ENCODE data around the gene SCUBE1.

The SCUBE1 gene

GRCh38 chr22:43270949-43271348, 72.2 kb downstream of the SCUBE1 start:
- Histone ChIP-seq H2AFZ (ENCODE audit: low read length) (no peak overlapping the region), H3K9me2 (ENCODE audit: low read depth, low read length) (no peaks in the 10 kb centered on the region), H3K4me1 (ENCODE audit: insufficient read depth, low read length, severe bottlenecking) (no peaks in the 10 kb centered on the region), H3F3A (ENCODE audit: insufficient read depth, low read length) (no peaks in the 10 kb centered on the region), H3K27me3 (ENCODE audit: insufficient read depth, low read length) (no peaks in the 10 kb centered on the region; the same call in 1 of the 2 replicates), H3K36me3 (ENCODE audit: insufficient read depth, low read length) (no peaks in the 10 kb centered on the region), H3K4me3 (ENCODE audit: low read depth, low read length, poor library complexity, severe bottlenecking) (no peak overlapping the region), H4K20me1 (ENCODE audit: insufficient read depth, low read length) (no peaks in the 10 kb centered on the region), H3K27ac (ENCODE audit: low read depth, low read length, poor library complexity, severe bottlenecking) (no peak overlapping the region), H3K9ac (ENCODE audit: low read length) (no peak overlapping the region), H3K9me3 (ENCODE audit: low read length) (no peaks in the 10 kb centered on the region), H3K4me2 (ENCODE audit: low read length) (no peak overlapping the region), H3K79me2 (ENCODE audit: insufficient read depth, low read length) (no peaks in the 10 kb centered on the region)
- TF ChIP-seq CTCF (IDR thresholded peaks at IDR 0.05; ENCODE audit: low read length) (no peak), EZH2 (IDR thresholded peaks at IDR 0.05; ENCODE audit: borderline replicate concordance, low read length) (no peak)

GRCh38 chr22:43270314-43270908, 72.8 kb downstream of the SCUBE1 start:
- Histone ChIP-seq H2AFZ (ENCODE audit: low read length) (no peak overlapping the region), H3K9ac (ENCODE audit: low read length) (no peak overlapping the region), H3F3A (ENCODE audit: insufficient read depth, low read length) (no peaks in the 10 kb centered on the region), H4K20me1 (ENCODE audit: insufficient read depth, low read length) (no peaks in the 10 kb centered on the region), H3K79me2 (ENCODE audit: insufficient read depth, low read length) (no peaks in the 10 kb centered on the region), H3K9me3 (ENCODE audit: low read length) (no peaks in the 10 kb centered on the region), H3K27me3 (ENCODE audit: insufficient read depth, low read length) (no peaks in the 10 kb centered on the region; the same call in 1 of the 2 replicates), H3K4me3 (ENCODE audit: low read depth, low read length, poor library complexity, severe bottlenecking) (no peak overlapping the region), H3K27ac (ENCODE audit: low read depth, low read length, poor library complexity, severe bottlenecking) (no peak overlapping the region), H3K4me1 (ENCODE audit: insufficient read depth, low read length, severe bottlenecking) (no peaks in the 10 kb centered on the region), H3K36me3 (ENCODE audit: insufficient read depth, low read length) (no peaks in the 10 kb centered on the region), H3K4me2 (ENCODE audit: low read length) (no peak overlapping the region), H3K9me2 (ENCODE audit: low read depth, low read length) (no peaks in the 10 kb centered on the region)
- TF ChIP-seq EZH2 (IDR thresholded peaks at IDR 0.05; ENCODE audit: borderline replicate concordance, low read length) (no peak), CTCF (IDR thresholded peaks at IDR 0.05; ENCODE audit: low read length) (no peak)

GRCh38 chr22:43269646-43270045, 73.5 kb downstream of the SCUBE1 start:
- H3K4me1 ChIP-seq (ENCODE audit: insufficient read depth, low read length, severe bottlenecking): no peaks in the 10 kb centered on the region

More at GRCh38 chr22:43269646-43270045, 73.5 kb downstream of the SCUBE1 start:
- Histone ChIP-seq H3K4me3 (ENCODE audit: low read depth, low read length, poor library complexity, severe bottlenecking) (no peak overlapping the region), H3K79me2 (ENCODE audit: insufficient read depth, low read length) (no peaks in the 10 kb centered on the region), H3K4me2 (ENCODE audit: low read length) (no peak overlapping the region), H3K27me3 (ENCODE audit: insufficient read depth, low read length) (no peaks in the 10 kb centered on the region; the same call in 1 of the 2 replicates), H4K20me1 (ENCODE audit: insufficient read depth, low read length) (no peaks in the 10 kb centered on the region), H3K9me3 (ENCODE audit: low read length) (no peaks in the 10 kb centered on the region), H3F3A (ENCODE audit: insufficient read depth, low read length) (no peaks in the 10 kb centered on the region), H2AFZ (ENCODE audit: low read length) (no peak overlapping the region), H3K27ac (ENCODE audit: low read depth, low read length, poor library complexity, severe bottlenecking) (no peak overlapping the region), H3K36me3 (ENCODE audit: insufficient read depth, low read length) (no peaks in the 10 kb centered on the region), H3K9ac (ENCODE audit: low read length) (no peak overlapping the region), H3K9me2 (ENCODE audit: low read depth, low read length) (no peaks in the 10 kb centered on the region)
- TF ChIP-seq CTCF (IDR thresholded peaks at IDR 0.05; ENCODE audit: low read length): no peak
- TF ChIP-seq EZH2 (IDR thresholded peaks at IDR 0.05; ENCODE audit: borderline replicate concordance, low read length): no peak

All from OCI-LY1 (cell line).